Inferior parietal cortex (tissue), 1 donor: ENCODE data around the gene IKZF5.
A peak's percentile ranks its signal among the peaks of the same experiment; 100 is the strongest.

Source experiments
- DNase-seq: peaks from one replicate; pipeline ENCODE4 v3.0.0-alpha.2; 2016; ENCODE audit errors: extremely low spot score

Gene IKZF5

DNA sequence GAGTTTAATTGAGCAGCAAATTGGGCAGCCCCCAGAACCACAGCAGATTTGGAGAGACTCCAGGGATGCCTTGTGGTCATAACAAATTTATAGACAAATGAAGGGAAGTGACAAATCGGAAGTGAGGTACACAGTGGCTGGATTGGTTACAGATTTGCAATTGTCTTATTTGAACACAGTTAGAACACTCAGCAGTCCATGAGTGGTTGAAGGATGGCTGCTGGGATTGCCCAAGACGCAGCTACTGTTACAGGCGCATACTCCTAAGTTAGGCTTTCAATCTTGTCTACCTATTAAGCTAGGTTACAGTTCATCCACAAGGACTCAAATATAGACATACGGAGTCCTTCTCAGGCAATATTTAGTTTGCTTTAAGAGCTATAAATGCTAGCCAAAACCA lies 7.6 kb upstream of the IKZF5 start:
- DNase-seq, result no peak

GRCh38 chr10:123014772-123015171 lies 6.2 kb upstream of the IKZF5 start:
- no peak for DNase-seq

DNA sequence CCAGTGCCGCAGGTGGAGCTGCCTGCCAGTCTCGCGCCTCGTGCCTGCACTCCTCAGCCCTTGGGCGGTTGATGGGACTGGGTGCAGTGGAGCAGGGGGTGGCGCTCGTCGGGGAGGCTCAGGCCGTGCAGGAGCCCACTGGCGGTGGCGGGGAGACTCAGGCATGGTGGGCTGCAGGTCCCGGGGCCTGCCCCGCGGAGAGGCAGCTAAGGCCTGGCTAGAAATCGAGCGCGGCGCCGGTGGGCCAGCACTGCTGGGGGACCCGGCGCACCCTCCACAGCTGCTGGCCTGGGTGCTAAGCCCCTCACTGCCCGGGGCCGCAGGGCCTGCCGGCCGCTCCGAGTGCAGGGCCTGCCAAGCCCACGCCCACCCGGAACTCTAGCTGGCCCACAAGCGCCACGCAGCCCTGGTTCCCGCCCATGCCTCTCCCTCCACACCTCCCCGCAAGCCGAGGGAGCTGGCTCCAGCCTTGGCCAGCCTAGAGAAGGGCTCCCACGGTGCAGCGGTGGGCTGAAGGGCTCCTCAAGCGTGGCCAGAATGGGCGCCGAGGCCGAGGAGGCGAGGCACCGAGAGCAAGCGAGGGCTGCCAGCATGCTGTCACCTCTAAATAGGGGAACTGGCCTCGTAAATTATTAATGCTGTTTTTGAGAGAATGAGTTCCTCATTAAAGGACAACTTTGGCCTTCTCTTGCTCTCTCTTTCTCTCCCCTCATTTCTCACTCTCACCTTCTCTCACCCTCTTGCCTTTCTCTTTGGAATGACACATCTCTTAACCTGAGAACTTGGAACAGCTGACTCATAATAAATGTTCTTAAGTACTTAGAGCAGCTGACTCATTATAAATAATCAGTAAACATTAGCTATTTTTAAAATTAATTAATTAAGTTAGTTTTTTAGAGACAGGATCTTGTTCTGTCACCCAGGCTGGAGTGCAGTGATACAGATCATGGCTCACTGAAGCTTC lies 5.1 kb upstream of the IKZF5 start:
- no peak for DNase-seq

- DNase-seq, result no peak
Measured at GRCh38 chr10:123011987-123012386, 3.4 kb upstream of the IKZF5 start.

DNA sequence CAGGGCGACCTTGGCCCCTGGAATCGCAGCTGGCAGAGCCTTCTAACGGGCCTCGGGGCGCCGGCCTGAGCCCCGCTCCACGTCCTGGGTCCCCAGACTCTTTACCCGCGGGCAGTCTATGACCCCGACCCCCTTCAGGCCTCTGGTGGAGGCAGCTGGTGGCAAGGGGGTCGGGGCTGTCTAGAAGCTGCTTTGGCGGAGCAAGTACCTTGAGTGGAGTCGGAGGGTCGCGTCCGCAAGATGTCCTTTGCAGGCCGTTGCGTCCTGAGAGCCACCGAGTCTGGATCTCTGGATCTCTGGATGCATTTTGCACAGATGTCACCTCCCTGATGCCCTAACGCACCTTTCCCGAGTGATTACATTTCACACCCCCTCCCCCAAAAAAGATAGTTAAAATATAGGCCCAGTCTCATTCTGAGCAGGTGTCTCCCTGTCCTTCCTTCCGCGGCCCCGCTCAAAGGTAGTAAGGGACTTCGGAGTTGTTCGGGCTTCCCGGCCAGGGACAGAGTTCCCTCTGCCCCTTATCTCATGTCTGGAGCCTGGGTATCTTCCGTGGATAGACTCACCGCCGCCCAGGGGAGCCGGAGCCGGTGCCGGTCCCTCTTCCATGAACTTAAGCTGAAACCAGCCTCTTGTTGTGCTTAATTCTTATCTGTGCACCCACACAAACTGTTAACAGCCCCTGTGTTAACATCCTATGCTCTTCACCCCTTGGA lies 668 bp upstream of the IKZF5 start:
- no peak for DNase-seq

GRCh38 chr10:123007558-123008354 lies 839 bp downstream of the IKZF5 start:
- peak; percentile 53 for DNase-seq

GRCh38 chr10:123004298-123004697 lies 4.3 kb downstream of the IKZF5 start:
- DNase-seq, result no peak

DNA sequence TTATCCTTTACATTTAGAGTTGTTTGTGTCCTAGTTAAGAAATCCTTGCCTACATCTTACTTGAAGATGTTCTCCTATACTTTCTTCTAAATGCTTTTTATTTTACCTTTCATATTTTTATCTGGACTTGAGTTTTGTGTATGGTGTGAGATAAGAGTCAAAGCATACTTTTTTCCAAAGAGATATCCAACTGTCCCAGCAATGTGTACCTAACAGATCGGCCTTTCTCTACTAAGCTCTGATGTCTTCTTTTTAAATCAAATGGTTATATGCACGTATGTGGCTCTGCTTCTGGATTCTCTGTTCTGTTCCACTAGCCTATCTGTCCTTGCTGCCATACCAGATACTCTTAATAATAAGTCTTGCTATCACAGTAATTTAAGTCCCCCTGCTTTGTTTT lies 7.2 kb downstream of the IKZF5 start:
- no peak for DNase-seq

- no peak for DNase-seq
Measured at GRCh38 chr10:123000155-123000554, 8.4 kb downstream of the IKZF5 start.

GRCh38 chr10:122999347-122999746 lies 9.2 kb downstream of the IKZF5 start:
- DNase-seq, result no peak

- no peak for DNase-seq
Measured at GRCh38 chr10:122998934-122999333, 9.7 kb downstream of the IKZF5 start.

GRCh38 chr10:122998360-122998917 lies 10.2 kb downstream of the IKZF5 start:
- DNase-seq, result no peak

GRCh38 chr10:122997864-122998263 lies 10.7 kb downstream of the IKZF5 start:
- DNase-seq, result no peak

DNA sequence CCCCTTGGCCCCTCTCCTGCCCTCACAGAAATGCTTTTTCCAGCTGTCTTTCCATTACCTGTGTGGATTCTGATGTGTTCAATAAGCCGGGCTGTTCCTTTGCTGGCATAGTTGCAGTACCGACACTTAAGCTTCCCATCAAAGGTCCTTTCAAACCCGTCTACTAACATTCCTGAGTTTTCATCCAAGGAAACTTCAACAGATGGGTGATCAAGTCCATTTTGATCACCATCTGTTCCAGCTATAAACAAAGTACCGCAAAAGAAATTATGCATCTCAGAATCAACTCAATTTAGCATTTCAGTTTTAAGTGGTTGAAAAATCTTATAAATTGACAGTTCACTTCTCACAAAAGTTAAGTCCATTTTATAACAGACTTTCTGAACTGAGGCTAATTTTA lies 12.7 kb downstream of the IKZF5 start:
- DNase-seq, result no peak

DNA sequence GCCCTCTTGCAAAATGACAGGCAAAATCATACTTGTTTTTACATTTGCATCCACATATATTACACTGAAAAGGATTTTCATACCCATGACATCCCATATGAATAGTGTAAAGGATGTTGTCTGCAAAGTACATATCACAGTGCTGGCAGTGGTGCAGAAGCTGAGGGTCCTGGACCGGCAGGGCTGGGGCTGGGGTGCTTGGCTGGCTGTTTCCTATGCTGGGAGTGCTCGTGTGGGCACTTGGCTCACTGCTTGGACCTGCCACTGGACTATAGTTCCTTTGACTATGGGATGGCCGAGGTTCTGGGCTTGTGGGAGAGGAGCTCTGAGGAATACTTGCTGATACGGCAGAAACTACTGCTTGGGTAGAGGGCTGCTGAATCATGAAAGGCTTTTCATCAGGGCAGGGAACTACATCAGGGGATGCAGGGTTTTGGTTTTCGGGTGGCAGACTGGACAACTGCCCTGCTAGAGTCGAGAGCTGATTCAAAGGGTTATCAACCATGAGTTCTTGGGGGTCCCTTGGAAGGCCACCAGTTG lies 14.7 kb downstream of the IKZF5 start:
- no peak for DNase-seq

DNA sequence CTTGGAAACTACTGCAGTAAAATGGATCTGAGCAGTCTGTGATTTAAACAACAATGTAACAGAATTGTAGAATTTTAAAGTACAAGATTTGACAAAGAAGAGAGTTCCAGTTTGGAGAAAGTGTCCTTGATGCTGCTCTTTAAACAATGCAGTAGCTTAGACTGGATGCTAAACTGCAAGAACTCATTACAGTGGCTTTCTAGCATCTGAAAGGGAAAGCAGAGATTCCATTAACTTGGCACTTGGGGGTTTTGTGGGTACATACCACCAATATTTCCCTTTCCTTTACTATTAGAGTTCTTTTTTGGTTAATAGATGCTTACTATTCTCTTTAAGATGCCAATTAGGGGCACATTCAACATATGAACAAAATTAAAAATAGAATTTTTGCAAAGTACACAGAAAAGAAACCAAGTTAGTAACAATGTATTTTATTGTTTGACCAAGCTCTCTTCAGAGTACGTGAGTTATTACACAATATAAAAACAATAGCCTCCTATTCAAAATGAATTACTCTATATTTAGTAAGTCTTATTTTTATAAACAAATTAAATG lies 16.5 kb downstream of the IKZF5 start:
- no peak for DNase-seq

GRCh38 chr10:122990278-122990677 lies 18.3 kb downstream of the IKZF5 start:
- DNase-seq, result no peak

- DNase-seq, result no peak
Measured at GRCh38 chr10:122988501-122988900, 20.1 kb downstream of the IKZF5 start.

DNA sequence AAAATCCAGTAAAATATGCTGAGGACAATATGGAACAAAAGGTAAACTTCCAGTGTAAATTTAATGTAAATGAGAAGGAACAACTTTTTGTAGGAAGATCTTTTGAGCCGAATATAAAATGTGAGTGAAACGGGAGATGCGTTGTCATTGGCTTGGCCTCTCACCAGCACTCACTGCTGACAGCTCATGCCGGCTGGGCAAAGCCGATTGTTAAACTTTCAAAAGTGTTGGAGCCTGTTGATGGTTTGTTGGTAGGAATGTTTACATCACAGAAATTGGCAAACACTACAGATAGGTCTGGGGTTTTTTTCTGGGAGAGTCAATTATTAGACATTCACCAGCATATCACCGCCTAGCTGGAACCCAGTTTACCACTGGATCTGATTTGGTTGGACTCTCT lies 22.3 kb downstream of the IKZF5 start:
- DNase-seq, result no peak

DNA sequence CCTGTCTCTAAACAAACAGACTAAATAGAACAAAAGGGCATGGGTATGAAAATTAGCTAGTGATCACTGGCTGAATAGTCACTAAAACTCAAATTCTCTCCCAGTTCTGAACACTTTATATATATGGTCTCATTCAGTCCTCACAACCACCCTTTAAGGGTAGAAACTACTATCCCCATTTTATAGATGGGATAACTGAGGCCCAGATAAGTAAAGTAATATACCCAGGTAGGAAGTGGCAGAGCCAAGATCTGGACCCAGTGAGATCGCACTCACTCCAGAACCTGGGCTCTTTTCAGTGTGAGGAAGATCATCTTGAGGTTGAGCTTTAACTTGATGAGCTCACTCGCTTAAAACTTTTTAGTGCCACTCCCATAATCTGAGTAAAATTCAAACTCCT lies 23.9 kb downstream of the IKZF5 start:
- DNase-seq, result no peak

DNA sequence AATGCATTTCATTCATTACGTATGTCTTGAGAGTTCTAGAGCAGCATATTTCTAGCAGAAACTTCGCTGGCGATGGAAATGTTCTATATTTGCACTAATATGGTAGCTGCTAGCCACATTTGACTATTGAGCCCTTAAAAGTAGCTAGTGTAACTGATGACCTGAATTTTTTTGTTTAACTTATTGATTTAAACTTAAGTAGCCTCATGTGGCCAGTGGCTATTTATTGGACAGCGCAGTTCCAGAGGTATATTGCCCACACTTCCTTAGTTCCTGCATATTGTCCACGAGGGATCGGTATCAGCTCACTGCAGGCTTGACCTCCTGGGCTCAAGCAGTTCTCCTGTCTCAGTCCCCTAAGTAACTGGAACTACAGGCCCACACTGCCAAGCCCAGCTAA lies 24.7 kb downstream of the IKZF5 start:
- DNase-seq, result no peak
